Endothelial cell of umbilical vein (primary cell): ENCODE data around the gene HCAR2. TPM values are rescaled to one million over a fixed set of nuclear protein-coding genes. Genes with fewer than 3 reads are reported as not detected.

ENCODE experiments used
- BruUV-seq: library from RNA; stranded (reverse); fragments of 400-500 nt; replicated peaks from 2 replicates; lab custom pipeline; 2021; lab: Mats Ljungman, UMichigan
- CTCF ChIA-PET: fragments of 300-600, 350-600 bp; sonication (Branson Sonifier 250); formaldehyde crosslinking; loops from one replicate; lab custom pipeline; 2021; ENCODE audit warnings: antibody characterized with exemption, inconsistent platforms; lab: Charles Lee
- POLR2A ChIA-PET: fragments of 300-600, 350-600 bp; sonication (Branson Sonifier 250); formaldehyde crosslinking; loops from one replicate; lab custom pipeline; 2021; ENCODE audit warnings: antibody characterized with exemption, inconsistent platforms; lab: Charles Lee
- DNase-seq: peaks from one replicate; pipeline ENCODE4 v3.0.0-alpha.2; 2011; ENCODE audit warnings: low read depth, low spot score
- FAIRE-seq: peaks from 2 replicates; lab custom pipeline; 2011; peaks lifted over from hg19 to GRCh38; lab: Jason Lieb, UNC
- H2AFZ ChIP-seq: 2 replicates; pipeline ENCODE4 v1.6.0; 2012; ENCODE audit warnings: low read depth, low read length, control low read depth, inconsistent platforms
- H3K27ac ChIP-seq: 2 replicates; pipeline ENCODE4 v1.5.1; 2011; ENCODE audit warnings: low read depth, mild to moderate bottlenecking, control low read depth, low read length, moderate library complexity; ENCODE audit not compliant: insufficient read depth
- H3K27me3 ChIP-seq, 2 experiments: 2 replicates each; pipeline versions ENCODE4 v1.6.0 to v1.6.1; 2011; ENCODE audit warnings: low read length in 2 of 2, mixed read lengths in 1 of 2; ENCODE audit not compliant: control insufficient read depth in 2 of 2, insufficient read depth in 2 of 2
- H3K36me3 ChIP-seq, 2 experiments: 2 replicates in 1 of 2; 3 replicates in 1 of 2; pipeline ENCODE4 v1.5.1; 2011; ENCODE audit warnings: low read length in 2 of 2, mild to moderate bottlenecking in 1 of 2, moderate library complexity in 1 of 2; ENCODE audit not compliant: control insufficient read depth in 2 of 2, insufficient read depth in 2 of 2; ENCODE audit errors: extremely low read depth in 1 of 2
- H3K4me1 ChIP-seq: 3 replicates; pipeline ENCODE4 v1.5.1; 2011; ENCODE audit warnings: mild to moderate bottlenecking, low read length; ENCODE audit not compliant: control insufficient read depth, insufficient read depth; ENCODE audit errors: extremely low read depth
- H3K4me2 ChIP-seq: 2 replicates; pipeline ENCODE4 v1.6.1; 2011; ENCODE audit warnings: low read length, control low read depth, mixed read lengths; ENCODE audit not compliant: insufficient read depth
- H3K4me3 ChIP-seq, 3 experiments: fragments of 200-600 bp in 1 of 3; sonication (generic), shearing (Covaris generic) in 1 of 3; replicated peaks in 1 of 3; 2 replicates each; pipeline ENCODE4 v1.5.1; 2011 to 2016; ENCODE audit warnings: control low read depth in 3 of 3, low read length in 3 of 3, mild to moderate bottlenecking in 2 of 3, inconsistent platforms in 1 of 3, low read depth in 1 of 3, moderate library complexity in 1 of 3; ENCODE audit not compliant: insufficient read depth in 1 of 3
- H3K79me2 ChIP-seq: 2 replicates; pipeline ENCODE4 v1.6.0; 2012; ENCODE audit warnings: low read length, inconsistent platforms; ENCODE audit not compliant: control insufficient read depth, insufficient read depth
- H3K9ac ChIP-seq: replicated peaks from 2 replicates; pipeline ENCODE3; 2011; ENCODE audit warnings: low read length, control low read depth; ENCODE audit not compliant: insufficient read depth; ENCODE audit errors: extremely low read depth
- H3K9me1 ChIP-seq: replicated peaks from 3 replicates; pipeline ENCODE4 v1.6.0; 2011; ENCODE audit warnings: mild to moderate bottlenecking, low read length; ENCODE audit not compliant: control insufficient read depth, insufficient read depth; ENCODE audit errors: extremely low read depth
- H3K9me3 ChIP-seq: replicated peaks from 2 replicates; pipeline ENCODE4 v1.5.1; 2012; ENCODE audit warnings: low read length, inconsistent platforms; ENCODE audit not compliant: control insufficient read depth, insufficient read depth
- H4K20me1 ChIP-seq: replicated peaks from 2 replicates; pipeline ENCODE3; 2011; ENCODE audit warnings: mild to moderate bottlenecking, low read length; ENCODE audit not compliant: control insufficient read depth, insufficient read depth; ENCODE audit errors: extremely low read depth
- EZH2 ChIP-seq: IDR thresholded peaks from 2 replicates; pipeline ENCODE4 v1.6.1; 2012; ENCODE audit warnings: borderline replicate concordance, low read depth, mild to moderate bottlenecking, moderate library complexity, low read length, inconsistent platforms; ENCODE audit not compliant: severe bottlenecking
- FOS ChIP-seq: IDR thresholded peaks from 2 replicates; pipeline ENCODE4 v1.6.1; 2011; ENCODE audit warnings: mild to moderate bottlenecking, low read length, moderate library complexity, borderline replicate concordance; ENCODE audit not compliant: insufficient read depth
- GATA2 ChIP-seq: IDR thresholded peaks from 2 replicates; pipeline ENCODE4 v1.7.0; 2011; ENCODE audit warnings: low read depth, mild to moderate bottlenecking, moderate library complexity, mixed read lengths, low read length; ENCODE audit not compliant: insufficient read length, insufficient read depth
- JUN ChIP-seq: IDR thresholded peaks from 2 replicates; pipeline ENCODE4 v1.6.1; 2011; ENCODE audit warnings: borderline replicate concordance, low read depth; ENCODE audit not compliant: insufficient read length, insufficient read depth
- MAX ChIP-seq: IDR thresholded peaks from 2 replicates; pipeline ENCODE4 v1.6.1; 2011; ENCODE audit not compliant: insufficient read depth, insufficient read length
- MYC ChIP-seq: IDR thresholded peaks from one replicate; pipeline ENCODE4 v1.6.1; 2011; ENCODE audit warnings: mild to moderate bottlenecking, low read depth, low read length
- POLR2A ChIP-seq: IDR thresholded peaks from 2 replicates; pipeline ENCODE4 v1.6.1; 2012; ENCODE audit warnings: low read depth, mild to moderate bottlenecking, control low read depth, low read length
- POLR2AphosphoS5 ChIP-seq: IDR thresholded peaks from 2 replicates; pipeline ENCODE4 v1.6.1; 2012; ENCODE audit warnings: low read depth, mild to moderate bottlenecking, control low read depth, low read length, moderate library complexity; ENCODE audit not compliant: insufficient read depth
- dilution Hi-C: fragments of 300-500 bp; cut with MboI; formaldehyde crosslinking; loops from one replicate; pipeline ENCODE4 v1.15.0; 2019; ENCODE audit warnings: low sequenced_read_pairs; ENCODE audit not compliant: extremely low pct_ligation_motif_present
- intact Hi-C: fragments of 100-400 bp; cut with micrococcal nuclease; formaldehyde crosslinking; loops from one replicate; pipeline ENCODE4 v1.10.0; 2022
- polyA plus RNA-seq, 4 experiments: library from polyadenylated mRNA; depleted of rRNA in 3 of 4; stranded (reverse) in 3 of 4; unstranded in 1 of 4; fragments of >200 nt; gene quantifications; 2 replicates each; pipeline versions ENCODE4 v1.2.1 to v1.2.3, GENCODE V29; 2011 to 2012; ENCODE audit warnings: missing spikeins in 1 of 4
- total RNA-seq: library from RNA; stranded (reverse); gene quantifications from 2 replicates; pipeline ENCODE4 v1.2.3, GENCODE V29; 2021
- TF ChIP-seq, protein P1 (sequence below), 2 donors: IDR thresholded peaks; 1 replicate in 1 of 2; 2 replicates in 1 of 2; pipeline ENCODE4 v1.5.1; 2011; ENCODE audit warnings: low read length in 2 of 2, mild to moderate bottlenecking in 2 of 2, moderate library complexity in 2 of 2, control low read depth in 1 of 2, inconsistent platforms in 1 of 2, low read depth in 1 of 2; ENCODE audit not compliant: insufficient read depth in 1 of 2; ENCODE audit errors: extremely low read depth in 1 of 2

The HCAR2 gene
- total and polyA plus RNA-seq, 2 donors (not counting 3 experiments of a cell fraction or from before 2014, with no cell fraction given), result not detected

DNA sequence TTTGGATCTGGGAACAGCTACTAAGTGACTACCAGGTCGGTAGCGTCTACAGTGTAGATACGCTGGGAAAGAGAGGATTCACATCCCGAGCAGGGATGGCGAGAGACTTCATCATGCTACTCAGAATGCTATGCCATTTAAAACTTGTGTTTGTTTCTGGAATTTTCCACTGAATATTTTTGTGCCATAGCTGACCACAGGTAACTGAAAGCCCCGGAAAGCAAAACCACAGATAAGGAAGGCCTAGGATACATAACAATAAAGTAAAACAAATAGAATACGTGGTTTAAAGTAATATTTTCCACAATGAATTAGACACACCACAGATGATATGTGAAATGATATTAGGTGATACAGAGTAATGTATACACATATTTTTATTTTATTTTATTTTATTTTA is 35.4 kb upstream of the HCAR2 start:
- no peaks in the 10 kb centered on the region for H3K9me3 ChIP-seq
- no peak for DNase-seq
- dilution Hi-C loops, result no loop called here
- H3K4me3 ChIP-seq, result no peak overlapping the region
- POLR2A ChIA-PET, result no interaction called here
- no peak for TF ChIP-seq EZH2
- TF ChIP-seq GATA2, result no peak
- no peak for TF ChIP-seq POLR2A
- TF ChIP-seq JUN, result no peak
- no peak for TF ChIP-seq FOS
- no peak for TF ChIP-seq POLR2AphosphoS5
- TF ChIP-seq MYC, result no peak
- TF ChIP-seq, protein P1, sequence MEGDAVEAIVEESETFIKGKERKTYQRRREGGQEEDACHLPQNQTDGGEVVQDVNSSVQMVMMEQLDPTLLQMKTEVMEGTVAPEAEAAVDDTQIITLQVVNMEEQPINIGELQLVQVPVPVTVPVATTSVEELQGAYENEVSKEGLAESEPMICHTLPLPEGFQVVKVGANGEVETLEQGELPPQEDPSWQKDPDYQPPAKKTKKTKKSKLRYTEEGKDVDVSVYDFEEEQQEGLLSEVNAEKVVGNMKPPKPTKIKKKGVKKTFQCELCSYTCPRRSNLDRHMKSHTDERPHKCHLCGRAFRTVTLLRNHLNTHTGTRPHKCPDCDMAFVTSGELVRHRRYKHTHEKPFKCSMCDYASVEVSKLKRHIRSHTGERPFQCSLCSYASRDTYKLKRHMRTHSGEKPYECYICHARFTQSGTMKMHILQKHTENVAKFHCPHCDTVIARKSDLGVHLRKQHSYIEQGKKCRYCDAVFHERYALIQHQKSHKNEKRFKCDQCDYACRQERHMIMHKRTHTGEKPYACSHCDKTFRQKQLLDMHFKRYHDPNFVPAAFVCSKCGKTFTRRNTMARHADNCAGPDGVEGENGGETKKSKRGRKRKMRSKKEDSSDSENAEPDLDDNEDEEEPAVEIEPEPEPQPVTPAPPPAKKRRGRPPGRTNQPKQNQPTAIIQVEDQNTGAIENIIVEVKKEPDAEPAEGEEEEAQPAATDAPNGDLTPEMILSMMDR (IDR thresholded peaks at IDR 0.05; ENCODE audit: extremely low read depth in 1 of 2, insufficient read depth in 1 of 2, low read depth in 1 of 2, low read length in 2 of 2), result no peak
- no peak for TF ChIP-seq MAX
- intact Hi-C loops, result no loop called here
- H3K79me2 ChIP-seq, result no peaks in the 10 kb centered on the region
- no peak for FAIRE-seq
- no peaks in the 10 kb centered on the region for H3K9me1 ChIP-seq
- CTCF ChIA-PET, result interaction anchor here (0.7 to 1.3 kb wide), 2 partner anchors 11 to 138 kb away, joined by 3 read pairs; no protein-coding TSS in a partner anchor
- no peak overlapping the region for H3K4me2 ChIP-seq
- no peaks in the 10 kb centered on the region for H3K27me3 ChIP-seq
- BruUV-seq, result no TSS peak
- H3K36me3 ChIP-seq, result no peaks in the 10 kb centered on the region
- H2AFZ ChIP-seq, result no peak overlapping the region
- no peaks in the 10 kb centered on the region for H4K20me1 ChIP-seq
- no peak overlapping the region for H3K9ac ChIP-seq
- no peak overlapping the region for H3K27ac ChIP-seq
- no peaks in the 10 kb centered on the region for H3K4me1 ChIP-seq
